Brain microvascular endothelial cell (primary cell): ENCODE data around the gene ARID1A.

Experiments
- DNase-seq: peaks from one replicate; pipeline ENCODE4 v3.0.0-alpha.2; 2020
- H3K27ac ChIP-seq: fragments of 250-450 bp; sonication (Bioruptor Pico); 2 replicates; pipeline ENCODE4 v1.5.1; 2020; ENCODE audit warnings: mild to moderate bottlenecking, moderate library complexity
- H3K27me3 ChIP-seq: fragments of 250-450 bp; sonication (Bioruptor Pico); replicated peaks from 2 replicates; pipeline ENCODE4 v1.5.1; 2020; ENCODE audit warnings: mild to moderate bottlenecking
- H3K36me3 ChIP-seq: fragments of 250-450 bp; sonication (Bioruptor Pico); replicated peaks from 2 replicates; pipeline ENCODE4 v1.5.1; 2020; ENCODE audit warnings: mild to moderate bottlenecking
- H3K4me3 ChIP-seq: 2 replicates; pipeline ENCODE4 v1.5.1; 2011; ENCODE audit warnings: low read depth, mild to moderate bottlenecking, control low read depth, low read length, moderate library complexity
- CTCF ChIP-seq: IDR thresholded peaks from 2 replicates; pipeline ENCODE4 v1.5.1; 2011; ENCODE audit warnings: low read depth, mild to moderate bottlenecking, moderate library complexity, low read length, control low read depth, inconsistent platforms; ENCODE audit errors: missing control alignments
- in situ Hi-C: cut with HindIII; loops from 2 replicates; pipeline ENCODE4 v1.10.0; 2017; ENCODE audit warnings: low sequenced_read_pairs, low pct_ligation_motif_present

Gene ARID1A

GRCh38 chr1:26728645-26729044, 32.8 kb downstream of the ARID1A start:
- TF ChIP-seq CTCF: no peak
- Histone ChIP-seq H3K4me3 (no peak overlapping the region), H3K27ac (no peak overlapping the region), H3K27me3 (no peaks in the 10 kb centered on the region), H3K36me3 (peaks cover 32% of the 10 kb centered on the region)
- DNase-seq: no peak
- in situ Hi-C loops: no loop called here

GRCh38 chr1:26729633-26730032, 33.8 kb downstream of the ARID1A start:
- DNase-seq: no peak
- H3K27ac ChIP-seq: no peak overlapping the region
- in situ Hi-C loops: no loop called here
- TF ChIP-seq CTCF: no peak
- no peak overlapping the region for H3K4me3 ChIP-seq
- H3K36me3 ChIP-seq: peaks cover 38% of the 10 kb centered on the region
- no peaks in the 10 kb centered on the region for H3K27me3 ChIP-seq

DNA sequence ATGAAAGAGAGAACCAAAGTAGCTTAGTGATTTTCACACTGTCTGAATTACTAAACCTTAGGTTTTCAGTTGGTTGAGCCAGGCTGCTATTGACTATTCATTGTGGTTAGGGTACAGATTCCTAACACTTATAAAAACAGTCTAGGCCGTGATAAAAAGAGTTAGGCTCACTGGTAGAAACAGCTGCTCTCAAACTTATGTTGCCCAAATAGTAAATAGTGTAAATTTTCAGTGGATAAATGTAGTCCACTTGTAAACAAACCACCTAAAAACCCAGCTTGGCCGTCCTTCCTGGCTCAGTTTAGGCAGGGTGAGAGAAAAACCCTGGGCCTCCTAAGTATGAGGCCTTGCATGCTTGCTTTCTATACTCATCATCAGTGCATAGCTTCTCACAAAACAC, 34.9 kb downstream of the ARID1A start:
- TF ChIP-seq CTCF: no peak
- H3K27me3 ChIP-seq: no peaks in the 10 kb centered on the region
- H3K4me3 ChIP-seq: no peak overlapping the region
- peaks cover 46% of the 10 kb centered on the region for H3K36me3 ChIP-seq
- peak overlapping the region; percentile 28 for H3K27ac ChIP-seq
- peak; percentile 16 for DNase-seq
- in situ Hi-C loops: no loop called here

DNA sequence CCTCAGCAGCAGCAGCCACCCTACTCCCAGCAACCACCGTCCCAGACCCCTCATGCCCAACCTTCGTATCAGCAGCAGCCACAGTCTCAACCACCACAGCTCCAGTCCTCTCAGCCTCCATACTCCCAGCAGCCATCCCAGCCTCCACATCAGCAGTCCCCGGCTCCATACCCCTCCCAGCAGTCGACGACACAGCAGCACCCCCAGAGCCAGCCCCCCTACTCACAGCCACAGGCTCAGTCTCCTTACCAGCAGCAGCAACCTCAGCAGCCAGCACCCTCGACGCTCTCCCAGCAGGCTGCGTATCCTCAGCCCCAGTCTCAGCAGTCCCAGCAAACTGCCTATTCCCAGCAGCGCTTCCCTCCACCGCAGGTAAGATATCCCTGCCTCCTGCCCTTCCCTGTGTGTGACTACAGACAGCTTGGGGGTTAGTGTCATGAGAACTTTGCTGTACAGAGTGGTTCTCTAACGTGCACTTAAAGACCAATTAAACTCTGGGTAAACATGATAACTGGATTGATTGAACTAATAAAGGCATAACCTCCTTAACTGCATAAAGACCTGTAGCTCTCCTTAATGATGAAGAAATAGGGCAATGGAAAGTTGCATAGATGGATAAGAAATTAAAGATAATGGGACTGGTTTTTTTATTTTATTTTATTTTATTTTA, 35.6 kb downstream of the ARID1A start:
- H3K27ac ChIP-seq: peak overlapping the region; percentile 28
- H3K36me3 ChIP-seq: peaks cover 50% of the 10 kb centered on the region
- TF ChIP-seq CTCF: no peak
- H3K4me3 ChIP-seq: no peak overlapping the region
- no peak for DNase-seq
- in situ Hi-C loops: no loop called here
- no peaks in the 10 kb centered on the region for H3K27me3 ChIP-seq

GRCh38 chr1:26733392-26733791, 37.6 kb downstream of the ARID1A start:
- in situ Hi-C loops: no loop called here
- peaks cover 64% of the 10 kb centered on the region for H3K36me3 ChIP-seq

More at GRCh38 chr1:26733392-26733791, 37.6 kb downstream of the ARID1A start:
- no peak overlapping the region for H3K4me3 ChIP-seq
- TF ChIP-seq CTCF: no peak
- H3K27me3 ChIP-seq: no peaks in the 10 kb centered on the region
- DNase-seq: no peak
- H3K27ac ChIP-seq: no peak overlapping the region
